Astrocyte (in vitro differentiated cells and primary cell): Measurements from ENCODE around the gene PEX14. TPM values are rescaled to one million over a fixed set of nuclear protein-coding genes. Genes with fewer than 3 reads are reported as not detected.

ENCODE experiments used
- DNase-seq: peaks from one replicate; pipeline ENCODE4 v3.0.0-alpha.2; 2010; ENCODE audit warnings: low read depth
- FAIRE-seq: peaks from 2 replicates; lab custom pipeline; 2011; peaks lifted over from hg19 to GRCh38; lab: Jason Lieb, UNC
- H2AFZ ChIP-seq: 2 replicates; pipeline ENCODE4 v1.6.0; 2012; ENCODE audit warnings: low read depth, low read length, inconsistent platforms
- H3K27ac ChIP-seq: 2 replicates; pipeline ENCODE4 v1.5.1; 2011; ENCODE audit warnings: low read depth, low read length, inconsistent platforms
- H3K27me3 ChIP-seq: 2 replicates; pipeline ENCODE4 v1.6.0; 2011; ENCODE audit warnings: low read length, inconsistent platforms; ENCODE audit not compliant: insufficient read depth
- H3K36me3 ChIP-seq: 2 replicates; pipeline ENCODE4 v1.5.1; 2011; ENCODE audit warnings: low read length, inconsistent platforms; ENCODE audit not compliant: insufficient read depth
- H3K4me1 ChIP-seq: 2 replicates; pipeline ENCODE4 v1.5.1; 2011; ENCODE audit warnings: low read length, inconsistent platforms; ENCODE audit not compliant: insufficient read depth
- H3K4me2 ChIP-seq: 2 replicates; pipeline ENCODE4 v1.6.0; 2012; ENCODE audit warnings: low read length, inconsistent platforms
- H3K4me3 ChIP-seq: 2 replicates; pipeline ENCODE4 v1.5.1; 2011; ENCODE audit warnings: low read depth, mild to moderate bottlenecking, low read length, inconsistent platforms; ENCODE audit not compliant: insufficient read depth
- H3K79me2 ChIP-seq: 2 replicates; pipeline ENCODE4 v1.6.0; 2012; ENCODE audit warnings: mild to moderate bottlenecking, low read length, inconsistent platforms; ENCODE audit not compliant: insufficient read depth
- H3K9ac ChIP-seq: 2 replicates; pipeline ENCODE4 v1.6.0; 2012; ENCODE audit warnings: mild to moderate bottlenecking, low read length, inconsistent platforms
- H3K9me3 ChIP-seq: 2 replicates; pipeline ENCODE4 v1.5.1; 2012; ENCODE audit warnings: low read depth, mild to moderate bottlenecking, low read length, inconsistent platforms; ENCODE audit not compliant: insufficient read depth
- H4K20me1 ChIP-seq: 2 replicates; pipeline ENCODE4 v1.6.0; 2012; ENCODE audit warnings: low read length, inconsistent platforms; ENCODE audit not compliant: insufficient read depth
- H3K27ac Mint-ChIP-seq: one replicate; pipeline ENCODE4 v1.8.0; 2021; ENCODE audit warnings: mild to moderate bottlenecking, mixed read lengths; ENCODE audit not compliant: unreplicated experiment
- H3K27me3 Mint-ChIP-seq: one replicate; pipeline ENCODE4 v1.8.0; 2021; ENCODE audit warnings: low read depth, mixed read lengths; ENCODE audit not compliant: unreplicated experiment
- H3K36me3 Mint-ChIP-seq: one replicate; pipeline ENCODE4 v1.8.0; 2021; ENCODE audit warnings: low read depth, mixed read lengths; ENCODE audit not compliant: unreplicated experiment
- H3K4me1 Mint-ChIP-seq: one replicate; pipeline ENCODE4 v1.8.0; 2021; ENCODE audit warnings: low read depth, mixed read lengths; ENCODE audit not compliant: unreplicated experiment
- H3K4me3 Mint-ChIP-seq: one replicate; pipeline ENCODE4 v1.8.0; 2021; ENCODE audit warnings: mild to moderate bottlenecking, moderate library complexity, mixed read lengths; ENCODE audit not compliant: unreplicated experiment
- H3K9me3 Mint-ChIP-seq: one replicate; pipeline ENCODE4 v1.8.0; 2021; ENCODE audit warnings: mild to moderate bottlenecking, mixed read lengths; ENCODE audit not compliant: unreplicated experiment
- CTCF ChIP-seq: IDR thresholded peaks from 2 replicates; pipeline ENCODE4 v1.5.1; 2011; ENCODE audit warnings: low read depth, mild to moderate bottlenecking, inconsistent platforms, low read length, moderate library complexity; ENCODE audit not compliant: insufficient read depth
- EZH2 ChIP-seq: IDR thresholded peaks from 2 replicates; pipeline ENCODE4 v1.6.1; 2012; ENCODE audit warnings: mild to moderate bottlenecking, low read length, inconsistent platforms; ENCODE audit not compliant: insufficient read depth
- total RNA-seq: library from RNA; stranded (reverse); gene quantifications from 2 replicates; pipeline ENCODE4 v1.2.1, GENCODE V29; 2021

PEX14 gene
- total RNA-seq, 1 donor from 2014 or later: 23.3 TPM

- no peaks in the 10 kb centered on the region for H3K9me3 ChIP-seq
- H3K79me2 ChIP-seq: no peaks in the 10 kb centered on the region
- no peak overlapping the region for H3K4me3 ChIP-seq
- no peaks in the 10 kb centered on the region for H3K4me1 ChIP-seq
- Mint-ChIP-seq H3K9me3 (peaks cover 8% of the 10 kb centered on the region), H3K4me1 (peaks cover 16% of the 10 kb centered on the region), H3K27ac (no peak overlapping the region), H3K4me3 (no peak overlapping the region), H3K36me3 (peaks cover 5% of the 10 kb centered on the region), H3K27me3 (no peaks in the 10 kb centered on the region)
- no peak overlapping the region for H3K27ac ChIP-seq
- H3K27me3 ChIP-seq: no peaks in the 10 kb centered on the region
- H4K20me1 ChIP-seq: peaks cover 17% of the 10 kb centered on the region
- TF ChIP-seq EZH2 (no peak), CTCF (no peak)
- no peak overlapping the region for H2AFZ ChIP-seq
- FAIRE-seq (no peak), DNase-seq (no peak)
- no peaks in the 10 kb centered on the region for H3K36me3 ChIP-seq
- no peak overlapping the region for H3K4me2 ChIP-seq
- H3K9ac ChIP-seq: no peak overlapping the region
Observed at GRCh38 chr1:10559386-10559785, 84.6 kb downstream of the PEX14 start.

- Mint-ChIP-seq H3K4me3 (no peak overlapping the region), H3K27me3 (no peaks in the 10 kb centered on the region), H3K36me3 (peaks cover 7% of the 10 kb centered on the region), H3K4me1 (peaks cover 4% of the 10 kb centered on the region), H3K27ac (no peak overlapping the region), H3K9me3 (peaks cover 8% of the 10 kb centered on the region)
- no peak for TF ChIP-seq CTCF
- no peak overlapping the region for H2AFZ ChIP-seq
- H3K4me2 ChIP-seq: no peak overlapping the region
- H3K4me3 ChIP-seq: no peak overlapping the region
- H3K79me2 ChIP-seq: peaks cover 2% of the 10 kb centered on the region
- no peaks in the 10 kb centered on the region for H3K27me3 ChIP-seq
- no peaks in the 10 kb centered on the region for H3K4me1 ChIP-seq
- DNase-seq: peak; percentile 67
- no peak for FAIRE-seq
- no peaks in the 10 kb centered on the region for H3K9me3 ChIP-seq
- H3K9ac ChIP-seq: no peak overlapping the region
- H4K20me1 ChIP-seq: peaks cover 6% of the 10 kb centered on the region
- no peak overlapping the region for H3K27ac ChIP-seq
- no peaks in the 10 kb centered on the region for H3K36me3 ChIP-seq
Observed at GRCh38 chr1:10561497-10561896, 86.7 kb downstream of the PEX14 start.

GRCh38 chr1:10561955-10562354 lies 87.2 kb downstream of the PEX14 start:
- Histone ChIP-seq H3K4me2 (no peak overlapping the region), H3K79me2 (peaks cover 2% of the 10 kb centered on the region), H4K20me1 (peaks cover 2% of the 10 kb centered on the region), H3K36me3 (no peaks in the 10 kb centered on the region), H3K4me1 (no peaks in the 10 kb centered on the region), H3K9me3 (no peaks in the 10 kb centered on the region), H3K27ac (no peak overlapping the region), H3K9ac (no peak overlapping the region), H3K27me3 (no peaks in the 10 kb centered on the region), H3K4me3 (no peak overlapping the region), H2AFZ (no peak overlapping the region)
- no peak for TF ChIP-seq EZH2
- TF ChIP-seq CTCF: no peak
- H3K9me3 Mint-ChIP-seq: peaks cover 8% of the 10 kb centered on the region
- H3K27me3 Mint-ChIP-seq: no peaks in the 10 kb centered on the region
- FAIRE-seq (no peak), DNase-seq (no peak)
- H3K4me1 Mint-ChIP-seq: peaks cover 2% of the 10 kb centered on the region
- no peak overlapping the region for H3K4me3 Mint-ChIP-seq
- H3K36me3 Mint-ChIP-seq: peaks cover 7% of the 10 kb centered on the region
- H3K27ac Mint-ChIP-seq: no peak overlapping the region
